ENCODE results near the gene DHX15.

The DHX15 gene

GRCh38 chr4:24614881-24615280 is 30.5 kb upstream of the DHX15 start:
- ChIA-PET CTCF (interaction anchor here (0.6 kb wide), 1 partner anchor 106 kb away, joined by 3 read pairs; no protein-coding TSS in a partner anchor), POLR2A (no interaction called here)
- DNase-seq (ENCODE audit: extremely low spot score) = no peak
- TF ChIP-seq CTBP1 (IDR thresholded peaks at IDR 0.05; ENCODE audit: borderline replicate concordance) (no peak), TARDBP (IDR thresholded peaks at IDR 0.05) (no peak), L3MBTL2 (conservative IDR thresholded peaks at IDR 0.05) (no peak), ZNF384 (IDR thresholded peaks at IDR 0.05) (no peak), FOXK2 (IDR thresholded peaks at IDR 0.05) (no peak), BHLHE40 (IDR thresholded peaks at IDR 0.05; ENCODE audit: borderline replicate concordance) (no peak), LEF1 (IDR thresholded peaks at IDR 0.05; ENCODE audit: borderline replicate concordance) (no peak), ELF4 (IDR thresholded peaks at IDR 0.05) (no peak), PKNOX1 (IDR thresholded peaks at IDR 0.05) (no peak), NFRKB (IDR thresholded peaks at IDR 0.05) (no peak)

GRCh38 chr4:24613502-24613901 is 29.1 kb upstream of the DHX15 start:
- ChIA-PET POLR2A (no interaction called here), CTCF (no interaction called here)
- DNase-seq (ENCODE audit: extremely low spot score) = no peak

GRCh38 chr4:24611575-24611974 is 27.2 kb upstream of the DHX15 start:
- no peak for TF ChIP-seq NFRKB (IDR thresholded peaks at IDR 0.05)
- no peak for TF ChIP-seq L3MBTL2 (conservative IDR thresholded peaks at IDR 0.05)
- TF ChIP-seq ELF4 (IDR thresholded peaks at IDR 0.05) = no peak
- TF ChIP-seq PKNOX1 (IDR thresholded peaks at IDR 0.05) = no peak
- TF ChIP-seq SP1 (IDR thresholded peaks at IDR 0.05) = no peak
- ChIA-PET POLR2A (no interaction called here), CTCF (no interaction called here)
- no peak for DNase-seq (ENCODE audit: extremely low spot score)

More at GRCh38 chr4:24613502-24613901, 29.1 kb upstream of the DHX15 start:
- TF ChIP-seq L3MBTL2 (conservative IDR thresholded peaks at IDR 0.05) = no peak
- TF ChIP-seq BHLHE40 (IDR thresholded peaks at IDR 0.05; ENCODE audit: borderline replicate concordance) = no peak
- TF ChIP-seq SP1 (IDR thresholded peaks at IDR 0.05) = no peak
- no peak for TF ChIP-seq ARNT (IDR thresholded peaks at IDR 0.05)
- no peak for TF ChIP-seq HDGF (IDR thresholded peaks at IDR 0.05; ENCODE audit: borderline replicate concordance)
- no peak for TF ChIP-seq ZNF384 (IDR thresholded peaks at IDR 0.05)
- no peak for TF ChIP-seq LEF1 (IDR thresholded peaks at IDR 0.05; ENCODE audit: borderline replicate concordance)
- TF ChIP-seq CTBP1 (IDR thresholded peaks at IDR 0.05; ENCODE audit: borderline replicate concordance) = no peak
- TF ChIP-seq NFRKB (IDR thresholded peaks at IDR 0.05) = no peak
- no peak for TF ChIP-seq FOXA1 (IDR thresholded peaks at IDR 0.05)
- TF ChIP-seq TARDBP (IDR thresholded peaks at IDR 0.05) = no peak
- no peak for TF ChIP-seq FOXM1 (IDR thresholded peaks at IDR 0.05; ENCODE audit: borderline replicate concordance)

DNA sequence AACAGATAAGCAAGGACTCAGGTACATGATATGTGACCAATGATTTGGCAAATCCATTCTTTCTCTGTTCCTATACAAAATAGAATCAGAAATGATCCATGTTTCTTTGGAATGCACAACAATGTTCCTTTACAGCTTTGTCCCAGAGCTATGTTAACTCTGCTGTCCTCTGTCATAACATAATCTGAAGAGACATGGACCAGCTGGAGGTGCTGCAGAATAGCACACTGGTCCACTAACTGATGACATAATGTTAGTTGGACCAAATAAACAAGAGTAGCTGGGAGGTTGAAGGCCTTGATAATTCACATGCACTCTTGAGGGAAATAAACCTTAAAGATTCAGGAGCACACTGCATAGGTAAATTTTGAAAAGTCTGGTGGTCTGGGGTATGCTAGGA is 23.0 kb upstream of the DHX15 start:
- TF ChIP-seq FOXM1 (IDR thresholded peaks at IDR 0.05; ENCODE audit: borderline replicate concordance) (no peak), CTBP1 (IDR thresholded peaks at IDR 0.05; ENCODE audit: borderline replicate concordance) (no peak), SUZ12 (IDR thresholded peaks at IDR 0.05) (no peak), LEF1 (IDR thresholded peaks at IDR 0.05; ENCODE audit: borderline replicate concordance) (no peak)
- CTCF ChIA-PET = no interaction called here
- POLR2A ChIA-PET = no interaction called here
- no peak for DNase-seq (ENCODE audit: extremely low spot score)

- TF ChIP-seq FOXK2 (IDR thresholded peaks at IDR 0.05) = no peak
- no peak for TF ChIP-seq PKNOX1 (IDR thresholded peaks at IDR 0.05)
- no peak for TF ChIP-seq ELF4 (IDR thresholded peaks at IDR 0.05)
- TF ChIP-seq CTBP1 (IDR thresholded peaks at IDR 0.05; ENCODE audit: borderline replicate concordance) = no peak
- TF ChIP-seq SUZ12 (IDR thresholded peaks at IDR 0.05) = no peak
- TF ChIP-seq NFRKB (IDR thresholded peaks at IDR 0.05) = no peak
- no peak for TF ChIP-seq ZNF384 (IDR thresholded peaks at IDR 0.05)
- TF ChIP-seq HDGF (IDR thresholded peaks at IDR 0.05; ENCODE audit: borderline replicate concordance) = no peak
- no peak for DNase-seq (ENCODE audit: extremely low spot score)
- POLR2A ChIA-PET = no interaction called here
- CTCF ChIA-PET = no interaction called here
Observed at GRCh38 chr4:24605216-24605615, 20.9 kb upstream of the DHX15 start.

DNA sequence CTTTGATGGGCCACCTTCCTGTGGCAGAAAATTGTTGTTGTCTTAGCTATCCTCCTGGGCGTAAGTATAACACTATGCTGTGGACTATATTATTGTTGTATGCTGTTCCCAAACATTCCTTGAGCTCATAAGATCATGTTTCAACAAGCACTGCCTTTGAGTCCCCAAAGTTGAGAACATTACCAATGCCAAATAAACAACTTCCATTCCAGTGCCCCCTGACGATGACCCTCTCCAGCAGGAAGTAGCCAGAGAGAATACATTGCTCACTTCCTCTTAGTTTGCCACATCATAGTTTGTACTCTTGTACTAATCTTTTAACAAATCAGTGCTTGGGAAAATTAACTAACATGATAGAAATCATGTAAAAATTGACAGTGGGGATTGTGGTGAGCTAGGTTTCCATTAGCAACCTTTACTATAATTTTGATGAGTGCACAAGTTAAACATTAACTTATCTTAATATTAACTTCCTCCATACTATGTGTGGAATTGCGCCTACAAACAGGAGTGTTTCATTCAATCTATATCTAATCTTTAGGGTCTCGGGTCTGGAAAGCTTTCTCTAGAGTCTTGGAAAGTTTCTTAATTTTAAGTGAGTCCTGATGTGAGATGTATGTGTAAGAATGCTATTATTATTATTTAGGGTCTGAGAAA is 20.3 kb upstream of the DHX15 start:
- ChIA-PET POLR2A (interaction anchor here (1.2 kb wide), 1 partner anchor 20 kb away, joined by 4 read pairs; the partner anchor contains the start of gene DHX15), CTCF (no interaction called here)
- DNase-seq (ENCODE audit: extremely low spot score) = no peak
- no peak for TF ChIP-seq L3MBTL2 (conservative IDR thresholded peaks at IDR 0.05)
- no peak for TF ChIP-seq HDGF (IDR thresholded peaks at IDR 0.05; ENCODE audit: borderline replicate concordance)
- TF ChIP-seq FOXA1 (IDR thresholded peaks at IDR 0.05) = no peak
- TF ChIP-seq LEF1 (IDR thresholded peaks at IDR 0.05; ENCODE audit: borderline replicate concordance) = no peak
- no peak for TF ChIP-seq PKNOX1 (IDR thresholded peaks at IDR 0.05)
- no peak for TF ChIP-seq ELF4 (IDR thresholded peaks at IDR 0.05)
- TF ChIP-seq SUZ12 (IDR thresholded peaks at IDR 0.05) = no peak
- no peak for TF ChIP-seq TARDBP (IDR thresholded peaks at IDR 0.05)
- TF ChIP-seq FOXK2 (IDR thresholded peaks at IDR 0.05) = no peak
- TF ChIP-seq ARNT (IDR thresholded peaks at IDR 0.05) = no peak
- TF ChIP-seq CTBP1 (IDR thresholded peaks at IDR 0.05; ENCODE audit: borderline replicate concordance) = no peak
- TF ChIP-seq FOXM1 (IDR thresholded peaks at IDR 0.05; ENCODE audit: borderline replicate concordance) = no peak
- no peak for TF ChIP-seq NFRKB (IDR thresholded peaks at IDR 0.05)
